ENCODE results near the gene CECR2. TPM values are rescaled to one million over a fixed set of nuclear protein-coding genes. Genes with fewer than 3 reads are reported as not detected.

CECR2 gene
- not detected in 2 replicates for total RNA-seq (2014; rRNA removed; shearing (Covaris generic))
- 0.10 TPM in 1 of 2 replicates, not detected in the other for polyA plus RNA-seq (2016; fragmentation: Nextera tagmentation; extraction: Ambion mirVana)

DNA sequence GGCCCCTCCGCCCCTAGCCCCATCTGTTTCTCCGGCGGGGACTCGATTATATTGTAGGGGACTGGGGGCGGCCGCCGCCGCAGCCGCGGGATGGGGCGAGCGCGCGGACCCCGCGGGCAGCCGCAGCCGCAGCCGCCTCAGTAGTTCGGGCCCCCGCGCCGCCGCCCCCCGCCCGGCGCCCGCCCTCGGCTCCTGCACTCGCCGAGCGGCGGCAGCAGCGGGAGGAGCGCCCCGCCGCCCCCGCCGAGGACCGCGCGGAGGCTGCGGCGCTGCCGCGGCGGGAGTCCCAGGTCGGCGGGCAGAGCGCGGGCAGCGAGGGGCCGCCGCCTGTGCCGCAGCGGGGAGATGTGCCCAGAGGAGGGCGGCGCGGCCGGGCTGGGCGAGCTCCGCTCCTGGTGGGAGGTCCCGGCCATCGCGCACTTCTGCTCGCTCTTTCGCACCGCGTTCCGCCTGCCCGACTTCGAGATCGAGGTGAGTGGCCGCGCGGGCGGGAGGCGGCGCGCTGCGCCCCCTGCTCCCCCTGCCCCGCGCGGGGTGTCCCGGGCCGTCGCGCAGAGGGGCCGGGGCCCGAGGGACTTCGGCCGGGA lies at the start of gene CECR2:
Gene CECR2 (plus strand): TSS at position 22 of the 587 bp plus-strand sequence. CDS start 324 bp downstream, at position 346.
- Histone ChIP-seq H3K27me3 (replicated peaks; ENCODE audit: insufficient read depth) (peaks cover 60% of the 10 kb centered on the region), H3K4me1 (ENCODE audit: insufficient read depth) (no peaks in the 10 kb centered on the region), H3K79me2 (ENCODE audit: insufficient read depth) (no peaks in the 10 kb centered on the region), H2AFZ (no peak within 1 kb of the TSS), H4K20me1 (ENCODE audit: insufficient read depth) (no peaks in the 10 kb centered on the region), H3K9me2 (ENCODE audit: insufficient read depth) (no peaks in the 10 kb centered on the region), H3K4me2 (ENCODE audit: unreplicated experiment) (no peak within 1 kb of the TSS), H3K36me3 (ENCODE audit: low read depth) (no peaks in the 10 kb centered on the region), H3F3A (ENCODE audit: insufficient read depth) (no peaks in the 10 kb centered on the region), H3K9me3 (ENCODE audit: low read depth) (no peaks in the 10 kb centered on the region), H3K4me3 (no peak within 1 kb of the TSS), H3K9ac (no peak within 1 kb of the TSS), H3K27ac (no peak within 1 kb of the TSS)
- WGBS, 2 experiments (ENCODE audit: low coverage in 1 of 2, low lambda C conversion rate in 2 of 2, missing lambda C conversion rate in 2 of 2): 1 to 2% methylated on average over 27 to 78 of the region's 92 CpGs
- DNase-seq: peak; percentile 4
- TF ChIP-seq EZH2phosphoT487 (IDR thresholded peaks at IDR 0.05; ENCODE audit: insufficient read depth, low read depth) (no peak), EZH2 (IDR thresholded peaks at IDR 0.05; ENCODE audit: insufficient read depth, poor library complexity, severe bottlenecking) (no peak)
- in situ Hi-C loops (cut with MboI): loop anchor here (10.0 kb wide), 1 partner anchor 65 kb away; no protein-coding TSS in a partner anchor

DNA sequence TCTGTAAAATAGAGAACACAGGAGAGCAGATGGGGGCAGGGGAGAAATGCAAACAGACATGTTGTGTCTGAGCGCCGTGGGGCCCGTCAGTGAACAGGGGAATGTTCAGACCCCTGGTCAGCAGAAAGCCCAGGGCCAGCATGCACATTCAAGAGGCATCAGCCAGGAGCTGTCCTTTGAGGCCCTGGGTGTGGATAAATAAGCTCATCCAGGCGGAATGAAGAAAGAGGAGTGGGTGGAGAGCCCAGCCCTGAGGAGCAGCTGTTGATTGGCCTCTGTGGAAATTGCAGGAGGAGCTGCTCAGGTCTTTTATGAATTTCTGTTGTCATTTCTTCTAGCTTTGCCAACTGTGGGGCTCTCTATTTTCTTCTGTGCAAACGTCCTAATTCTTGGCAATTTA lies 49.7 kb upstream of the CECR2 start:
- in situ Hi-C loops (cut with MboI): no loop called here

GRCh38 chr22:17322511-17322910 lies 46.7 kb upstream of the CECR2 start:
- Histone ChIP-seq H3K9ac (no peak overlapping the region), H3K27ac (no peak overlapping the region), H3K27me3 (replicated peaks; ENCODE audit: insufficient read depth) (no peaks in the 10 kb centered on the region), H3K4me2 (ENCODE audit: unreplicated experiment) (no peak overlapping the region), H3F3A (ENCODE audit: insufficient read depth) (no peaks in the 10 kb centered on the region), H3K4me1 (ENCODE audit: insufficient read depth) (no peaks in the 10 kb centered on the region), H2AFZ (no peak overlapping the region), H3K4me3 (no peak overlapping the region), H3K79me2 (ENCODE audit: insufficient read depth) (no peaks in the 10 kb centered on the region), H4K20me1 (ENCODE audit: insufficient read depth) (no peaks in the 10 kb centered on the region), H3K9me3 (ENCODE audit: low read depth) (no peaks in the 10 kb centered on the region), H3K36me3 (ENCODE audit: low read depth) (no peaks in the 10 kb centered on the region), H3K9me2 (ENCODE audit: insufficient read depth) (no peaks in the 10 kb centered on the region)
- in situ Hi-C loops (cut with MboI): no loop called here
- 14 to 37% methylated on average over 3 to 4 of the region's 4 CpGs for WGBS, 2 experiments (ENCODE audit: low coverage in 1 of 2, low lambda C conversion rate in 2 of 2, missing lambda C conversion rate in 2 of 2)
- DNase-seq: no peak
- TF ChIP-seq EZH2phosphoT487 (IDR thresholded peaks at IDR 0.05; ENCODE audit: insufficient read depth, low read depth): no peak
- TF ChIP-seq EZH2 (IDR thresholded peaks at IDR 0.05; ENCODE audit: insufficient read depth, poor library complexity, severe bottlenecking): no peak

More for the DNA sequence above, 49.7 kb upstream of the CECR2 start:
- H3K9me3 ChIP-seq (ENCODE audit: low read depth): no peaks in the 10 kb centered on the region
- no peak overlapping the region for H2AFZ ChIP-seq
- H3K9ac ChIP-seq: no peak overlapping the region
- no peaks in the 10 kb centered on the region for H3K9me2 ChIP-seq (ENCODE audit: insufficient read depth)
- no peaks in the 10 kb centered on the region for H3K36me3 ChIP-seq (ENCODE audit: low read depth)
- H3K27me3 ChIP-seq (replicated peaks; ENCODE audit: insufficient read depth): no peaks in the 10 kb centered on the region
- H3F3A ChIP-seq (ENCODE audit: insufficient read depth): no peaks in the 10 kb centered on the region
- DNase-seq: no peak
- 3 to 4% methylated on average over 5 of the region's 5 CpGs for WGBS, 2 experiments (ENCODE audit: low coverage in 1 of 2, low lambda C conversion rate in 2 of 2, missing lambda C conversion rate in 2 of 2)
- TF ChIP-seq EZH2 (IDR thresholded peaks at IDR 0.05; ENCODE audit: insufficient read depth, poor library complexity, severe bottlenecking) (no peak), EZH2phosphoT487 (IDR thresholded peaks at IDR 0.05; ENCODE audit: insufficient read depth, low read depth) (no peak)
- no peak overlapping the region for H3K4me3 ChIP-seq
- H4K20me1 ChIP-seq (ENCODE audit: insufficient read depth): no peaks in the 10 kb centered on the region
- H3K79me2 ChIP-seq (ENCODE audit: insufficient read depth): no peaks in the 10 kb centered on the region
- no peak overlapping the region for H3K4me2 ChIP-seq (ENCODE audit: unreplicated experiment)
- no peaks in the 10 kb centered on the region for H3K4me1 ChIP-seq (ENCODE audit: insufficient read depth)
- no peak overlapping the region for H3K27ac ChIP-seq

- Histone ChIP-seq H4K20me1 (ENCODE audit: insufficient read depth) (no peaks in the 10 kb centered on the region), H3K79me2 (ENCODE audit: insufficient read depth) (no peaks in the 10 kb centered on the region), H2AFZ (no peak overlapping the region), H3K27ac (no peak overlapping the region), H3K4me1 (ENCODE audit: insufficient read depth) (no peaks in the 10 kb centered on the region), H3K27me3 (replicated peaks; ENCODE audit: insufficient read depth) (0 out of 2 replicates have a peak, but pooled peaks cover 5% of the 10 kb centered on the region), H3K36me3 (ENCODE audit: low read depth) (no peaks in the 10 kb centered on the region), H3K9me2 (ENCODE audit: insufficient read depth) (no peaks in the 10 kb centered on the region), H3K9me3 (ENCODE audit: low read depth) (no peaks in the 10 kb centered on the region), H3K4me3 (no peak overlapping the region), H3K9ac (no peak overlapping the region), H3K4me2 (ENCODE audit: unreplicated experiment) (no peak overlapping the region), H3F3A (ENCODE audit: insufficient read depth) (no peaks in the 10 kb centered on the region)
- TF ChIP-seq EZH2phosphoT487 (IDR thresholded peaks at IDR 0.05; ENCODE audit: insufficient read depth, low read depth) (no peak), EZH2 (IDR thresholded peaks at IDR 0.05; ENCODE audit: insufficient read depth, poor library complexity, severe bottlenecking) (no peak)
- in situ Hi-C loops (cut with MboI): no loop called here
- no peak for DNase-seq
- 54 to 57% methylated on average over 9 of the region's 9 CpGs for WGBS, 2 experiments (ENCODE audit: low coverage in 1 of 2, low lambda C conversion rate in 2 of 2, missing lambda C conversion rate in 2 of 2)
These were observed 37.6 kb upstream of the CECR2 start for GRCh38 chr22:17331690-17332089.

Data from GM23248 (cell line).